BJ (cell line): ENCODE results near the gene LRRC15. TPM values are rescaled to one million over a fixed set of nuclear protein-coding genes. Genes with fewer than 3 reads are reported as not detected.

Source experiments
- CTCF ChIA-PET: fragments of 350-600 bp; formaldehyde crosslinking; extraction: SDS; loops from one replicate; lab custom pipeline; 2021; ENCODE audit warnings: antibody characterized with exemption, inconsistent platforms; lab: Yijun Ruan, JAX
- POLR2A ChIA-PET: fragments of 300-600 bp; sonication (Branson Sonifier 250); formaldehyde crosslinking; extraction: SDS; loops from one replicate; lab custom pipeline; 2021; ENCODE audit warnings: antibody characterized with exemption; lab: Charles Lee
- DNase-seq: peaks from one replicate; pipeline ENCODE4 v3.0.0-alpha.2; 2011; ENCODE audit warnings: low read depth
- H3K27me3 ChIP-seq: 2 replicates; pipeline ENCODE4 v1.6.0; 2011; ENCODE audit warnings: low read length; ENCODE audit not compliant: control insufficient read depth, insufficient read depth
- H3K36me3 ChIP-seq: 2 replicates; pipeline ENCODE4 v1.5.1; 2011; ENCODE audit warnings: low read length; ENCODE audit not compliant: control insufficient read depth, insufficient read depth
- H3K4me3 ChIP-seq: 2 replicates; pipeline ENCODE4 v1.5.1; 2011; ENCODE audit warnings: low read depth, mild to moderate bottlenecking, control low read depth, low read length
- polyA plus RNA-seq: library from polyadenylated mRNA; depleted of rRNA; stranded (reverse); fragments of >200 nt; gene quantifications from 2 replicates; pipeline ENCODE4 v1.2.3, GENCODE V29; 2011
- TF ChIP-seq, protein P1 (sequence below): IDR thresholded peaks from 2 replicates; pipeline ENCODE4 v1.5.1; 2011; ENCODE audit warnings: low read depth, mild to moderate bottlenecking, control low read depth, inconsistent platforms, low read length, moderate library complexity; ENCODE audit not compliant: insufficient read depth

Gene LRRC15
- polyA plus RNA-seq, 1 experiment = 1.2 TPM

DNA sequence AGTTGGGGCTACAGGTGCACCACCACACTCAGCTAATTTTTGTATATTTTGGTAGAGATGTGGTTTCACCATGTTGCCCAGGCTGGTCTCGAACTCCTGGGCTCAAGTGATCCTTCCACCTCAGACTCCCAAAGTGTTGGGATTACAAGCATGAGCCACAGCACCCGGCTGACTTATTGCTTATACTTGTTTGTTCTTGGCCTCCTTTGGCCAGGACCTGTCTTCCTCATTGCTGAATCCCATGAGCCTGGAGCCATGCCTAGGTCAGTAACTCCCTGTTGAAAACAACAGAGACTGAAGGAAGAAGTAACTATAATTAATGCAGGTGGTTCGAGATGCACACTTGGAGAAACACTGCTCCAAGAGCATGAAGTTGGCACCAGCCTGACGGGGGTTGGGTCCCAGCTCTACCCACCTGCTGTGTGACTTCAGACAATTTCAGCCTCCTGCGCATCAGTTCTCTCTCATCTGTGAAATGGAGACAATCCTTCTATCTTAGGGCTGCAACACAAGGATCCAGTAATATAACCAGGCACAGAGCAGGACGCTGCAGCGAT is 57.3 kb downstream of the LRRC15 start:
- H3K36me3 ChIP-seq = no peaks in the 10 kb centered on the region
- TF ChIP-seq, protein P1, sequence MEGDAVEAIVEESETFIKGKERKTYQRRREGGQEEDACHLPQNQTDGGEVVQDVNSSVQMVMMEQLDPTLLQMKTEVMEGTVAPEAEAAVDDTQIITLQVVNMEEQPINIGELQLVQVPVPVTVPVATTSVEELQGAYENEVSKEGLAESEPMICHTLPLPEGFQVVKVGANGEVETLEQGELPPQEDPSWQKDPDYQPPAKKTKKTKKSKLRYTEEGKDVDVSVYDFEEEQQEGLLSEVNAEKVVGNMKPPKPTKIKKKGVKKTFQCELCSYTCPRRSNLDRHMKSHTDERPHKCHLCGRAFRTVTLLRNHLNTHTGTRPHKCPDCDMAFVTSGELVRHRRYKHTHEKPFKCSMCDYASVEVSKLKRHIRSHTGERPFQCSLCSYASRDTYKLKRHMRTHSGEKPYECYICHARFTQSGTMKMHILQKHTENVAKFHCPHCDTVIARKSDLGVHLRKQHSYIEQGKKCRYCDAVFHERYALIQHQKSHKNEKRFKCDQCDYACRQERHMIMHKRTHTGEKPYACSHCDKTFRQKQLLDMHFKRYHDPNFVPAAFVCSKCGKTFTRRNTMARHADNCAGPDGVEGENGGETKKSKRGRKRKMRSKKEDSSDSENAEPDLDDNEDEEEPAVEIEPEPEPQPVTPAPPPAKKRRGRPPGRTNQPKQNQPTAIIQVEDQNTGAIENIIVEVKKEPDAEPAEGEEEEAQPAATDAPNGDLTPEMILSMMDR = no peak
- peaks cover 42% of the 10 kb centered on the region for H3K27me3 ChIP-seq
- POLR2A ChIA-PET = no interaction called here
- DNase-seq = no peak
- CTCF ChIA-PET = interaction anchor here (2.6 to 6.8 kb wide), 2 partner anchors 524 to 532 kb away, joined by 12 to 55 read pairs; no protein-coding TSS in a partner anchor
- H3K4me3 ChIP-seq = no peak overlapping the region

DNA sequence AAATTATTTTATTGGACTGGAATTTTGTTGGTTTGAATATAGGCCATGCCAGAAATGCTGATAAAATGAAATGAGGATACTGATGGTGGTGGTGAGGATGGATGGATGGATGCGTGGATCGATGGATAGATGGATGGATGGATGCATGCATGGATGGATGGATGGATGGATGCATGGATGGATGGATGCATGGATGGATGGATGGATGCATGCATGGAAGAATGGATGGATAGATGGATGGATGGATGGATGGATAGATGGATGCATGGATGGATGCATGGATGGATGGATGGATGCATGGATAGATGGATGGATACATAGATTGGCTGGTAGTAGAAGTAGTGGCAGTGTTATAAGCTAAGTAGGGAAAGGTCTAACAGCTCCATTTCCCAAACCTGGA is 58.5 kb downstream of the LRRC15 start:
- POLR2A ChIA-PET = no interaction called here
- TF ChIP-seq, protein P1 = no peak
- DNase-seq = no peak
- Histone ChIP-seq H3K4me3 (no peak overlapping the region), H3K36me3 (no peaks in the 10 kb centered on the region), H3K27me3 (peaks cover 43% of the 10 kb centered on the region)
- CTCF ChIA-PET = interaction anchor here (0.8 to 6.8 kb wide), 2 partner anchors 13 to 531 kb away, joined by 3 to 55 read pairs; no protein-coding TSS in a partner anchor

DNA sequence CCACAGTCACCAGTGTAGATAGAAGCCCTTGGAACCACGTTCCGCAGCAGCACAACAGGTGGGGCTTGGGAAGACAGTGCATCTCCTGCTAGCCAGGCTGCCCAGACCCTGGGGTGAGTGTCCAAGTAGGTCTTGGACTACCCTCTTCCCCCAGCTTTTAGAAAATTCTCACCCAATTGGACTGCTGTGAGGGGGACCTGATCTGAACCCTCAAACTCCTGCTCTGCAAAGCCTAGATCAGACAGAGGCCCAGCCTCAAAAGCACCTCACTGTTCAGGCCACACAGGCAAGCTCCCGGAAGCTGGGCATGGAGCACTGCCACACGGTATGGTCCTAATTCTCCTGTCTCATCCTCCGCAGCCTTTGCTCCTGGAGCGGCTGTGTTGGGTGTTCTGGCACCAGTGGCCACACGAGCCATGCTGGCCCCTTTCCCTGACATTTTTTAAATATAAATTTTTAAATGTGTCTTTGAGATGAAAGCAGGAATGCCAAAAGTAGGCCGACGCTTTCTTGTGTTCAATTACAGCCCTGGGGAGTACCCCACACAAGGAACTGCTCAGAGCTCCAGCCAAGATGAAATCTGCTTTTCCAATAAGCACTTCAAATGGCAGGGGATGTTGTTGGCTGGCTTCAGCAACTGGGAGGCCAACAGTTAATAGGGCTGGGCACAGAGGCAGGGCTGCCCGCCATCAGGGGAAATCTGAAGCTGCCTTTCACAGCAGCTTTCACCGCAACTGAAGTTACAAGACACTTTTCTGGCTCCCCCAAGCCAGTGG is 59.3 kb downstream of the LRRC15 start:
- peaks cover 43% of the 10 kb centered on the region for H3K27me3 ChIP-seq
- TF ChIP-seq, protein P1 = no peak
- ChIA-PET POLR2A (no interaction called here), CTCF (interaction anchor here (0.5 to 6.8 kb wide), 2 partner anchors 336 to 530 kb away, joined by 3 to 55 read pairs; no protein-coding TSS in a partner anchor)
- H3K36me3 ChIP-seq = no peaks in the 10 kb centered on the region
- H3K4me3 ChIP-seq = no peak overlapping the region
- DNase-seq = no peak

DNA sequence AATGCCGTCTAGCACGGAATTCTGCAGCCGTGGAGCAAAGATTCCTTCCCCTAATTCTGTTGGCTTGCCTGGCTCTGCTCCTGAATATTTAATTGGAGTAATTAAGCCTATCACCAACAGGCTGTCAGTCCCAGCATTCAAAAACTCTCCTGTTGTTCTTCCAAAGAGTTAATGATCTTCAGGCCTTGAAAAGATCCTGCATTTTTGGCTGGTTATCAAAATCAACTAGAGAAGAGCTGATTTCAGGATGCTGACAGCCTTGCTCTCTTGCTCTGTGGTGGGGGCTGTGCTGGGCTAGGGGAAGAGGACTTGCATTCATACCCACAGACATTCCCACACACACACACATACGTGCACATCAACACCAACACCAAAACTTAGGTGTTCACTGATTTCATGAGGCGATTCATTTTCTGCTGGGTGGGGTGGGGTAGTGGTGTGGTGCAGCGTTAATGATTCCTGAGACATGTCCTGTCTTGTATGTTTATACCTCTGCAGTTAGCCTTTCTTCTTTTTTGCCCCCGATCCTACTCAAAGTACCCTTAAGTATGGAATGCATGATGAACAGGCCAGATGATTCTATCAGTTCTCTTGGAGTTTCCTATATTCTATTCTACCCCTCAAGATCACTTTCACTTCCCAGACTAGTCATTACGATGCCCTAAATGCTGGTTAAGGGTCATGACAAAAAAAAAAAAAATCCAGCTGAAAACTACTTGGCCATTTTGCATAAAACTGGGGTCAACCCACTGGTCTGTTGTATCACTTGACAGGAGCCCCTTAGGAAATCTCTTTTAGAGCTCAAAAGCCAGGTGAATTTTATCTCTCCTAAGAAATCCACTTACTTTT is 60.7 kb downstream of the LRRC15 start:
- DNase-seq = no peak
- CTCF ChIA-PET = interaction anchor here (0.7 to 6.8 kb wide), 3 partner anchors 22 to 529 kb away, joined by 3 to 55 read pairs (median 3); no protein-coding TSS in a partner anchor
- TF ChIP-seq, protein P1 = no peak
- POLR2A ChIA-PET = interaction anchor here (0.7 kb wide), 1 partner anchor 141 kb away, joined by 3 read pairs; no protein-coding TSS in a partner anchor
- Histone ChIP-seq H3K36me3 (no peaks in the 10 kb centered on the region), H3K4me3 (no peak overlapping the region), H3K27me3 (peaks cover 35% of the 10 kb centered on the region)
